OCI-LY3 (cell line): ENCODE data around the gene ELOVL1.

ENCODE experiments used
- H2AFZ ChIP-seq: fragments of 200-600, 300-600 bp; shearing (Covaris generic); 2 replicates; pipeline ENCODE4 v1.6.0; 2014; ENCODE audit warnings: antibody characterized with exemption, low read depth, low read length
- H3K27ac ChIP-seq: fragments of 200-600, 300-600 bp; sonication (generic); 2 replicates; pipeline ENCODE4 v1.5.1; 2014; ENCODE audit warnings: mild to moderate bottlenecking, low read length, moderate library complexity, mixed read lengths
- H3K27me3 ChIP-seq: fragments of 200-600, 300-600 bp; sonication (generic); 2 replicates; pipeline ENCODE4 v1.6.1; 2014; ENCODE audit warnings: low read depth, low read length, mixed read lengths
- H3K36me3 ChIP-seq: fragments of 200-600, 300-600 bp; sonication (generic); replicated peaks from 2 replicates; pipeline ENCODE3; 2014; ENCODE audit warnings: low read depth, low read length, mixed read lengths
- H3K4me1 ChIP-seq: fragments of 300-600, 200-600 bp; sonication (generic); 2 replicates; pipeline ENCODE4 v1.6.1; 2014; ENCODE audit warnings: low read length, mixed read lengths
- H3K4me2 ChIP-seq: fragments of 200-600, 300-600 bp; sonication (generic); 2 replicates; pipeline ENCODE4 v1.6.1; 2014; ENCODE audit warnings: low read length, mixed read lengths
- H3K4me3 ChIP-seq: fragments of 300-600, 200-600 bp; sonication (generic); 2 replicates; pipeline ENCODE4 v1.5.1; 2014; ENCODE audit warnings: antibody characterized with exemption, mild to moderate bottlenecking, low read length, moderate library complexity
- H3K79me2 ChIP-seq: fragments of 300-600, 200-600 bp; shearing (Covaris generic); 2 replicates; pipeline ENCODE4 v1.6.1; 2014; ENCODE audit warnings: mild to moderate bottlenecking, low read length, mixed read lengths
- H3K9ac ChIP-seq: fragments of 300-600, 200-600 bp; shearing (Covaris generic); 2 replicates; pipeline ENCODE4 v1.6.0; 2014; ENCODE audit warnings: mild to moderate bottlenecking, low read length, moderate library complexity
- H3K9me3 ChIP-seq: fragments of 200-600, 300-600 bp; shearing (Covaris generic); 2 replicates; pipeline ENCODE4 v1.6.1; 2014; ENCODE audit warnings: low read length, mixed read lengths; ENCODE audit not compliant: insufficient read depth
- H4K20me1 ChIP-seq: fragments of 200-600, 300-600 bp; sonication (generic); 2 replicates; pipeline ENCODE4 v1.6.1; 2016; ENCODE audit warnings: low read length, mixed read lengths; ENCODE audit not compliant: insufficient read depth
- CTCF ChIP-seq: fragments of 200-600, 300-600 bp; sonication (generic); IDR thresholded peaks from 2 replicates; pipeline ENCODE4 v1.5.1; 2014; ENCODE audit warnings: antibody characterized with exemption, low read length, low read depth
- EZH2phosphoT487 ChIP-seq: fragments of 200-600 bp; shearing (Covaris generic); IDR thresholded peaks from 2 replicates; pipeline ENCODE4 v1.6.1; 2018; ENCODE audit warnings: antibody characterized with exemption, mixed run types, low read depth

The ELOVL1 gene

DNA sequence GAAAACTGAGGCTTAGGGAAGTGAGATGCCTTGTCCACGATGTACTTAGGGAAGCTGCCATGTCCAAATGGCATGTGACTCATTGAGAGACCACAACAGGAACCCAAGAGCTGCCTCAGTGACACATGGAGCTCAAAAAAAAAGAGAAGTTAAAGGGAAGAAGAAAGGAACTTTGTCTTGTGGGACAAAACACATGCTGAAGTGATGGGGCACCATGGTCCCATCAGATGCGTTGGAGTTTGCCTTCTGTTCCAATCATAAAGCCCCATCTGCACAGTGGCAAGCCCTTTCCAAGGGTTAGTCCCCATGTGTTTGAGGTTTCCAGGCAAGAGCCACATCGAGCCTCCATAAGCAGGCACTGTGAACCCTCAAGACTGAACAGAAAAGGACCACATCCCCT is 13.8 kb upstream of the ELOVL1 start:
- no peak overlapping the region for H3K9ac ChIP-seq
- TF ChIP-seq CTCF = no peak
- TF ChIP-seq EZH2phosphoT487 = no peak

GRCh38 chr1:43379476-43379875 is 11.7 kb upstream of the ELOVL1 start:
- Histone ChIP-seq H3K9ac (no peak overlapping the region), H3K9me3 (no peaks in the 10 kb centered on the region), H3K79me2 (no peaks in the 10 kb centered on the region), H3K27me3 (no peaks in the 10 kb centered on the region), H3K36me3 (peaks cover under 1% of the 10 kb centered on the region), H3K27ac (no peak overlapping the region), H3K4me3 (no peak overlapping the region), H3K4me2 (no peak overlapping the region), H2AFZ (no peak overlapping the region), H4K20me1 (no peaks in the 10 kb centered on the region), H3K4me1 (no peaks in the 10 kb centered on the region)
- TF ChIP-seq EZH2phosphoT487 = no peak
- TF ChIP-seq CTCF = no peak

More for the DNA sequence above, 13.8 kb upstream of the ELOVL1 start:
- no peak overlapping the region for H2AFZ ChIP-seq
- no peak overlapping the region for H3K4me3 ChIP-seq
- H4K20me1 ChIP-seq = no peaks in the 10 kb centered on the region
- H3K36me3 ChIP-seq = peaks cover 18% of the 10 kb centered on the region
- H3K27ac ChIP-seq = no peak overlapping the region
- H3K4me2 ChIP-seq = no peak overlapping the region
- no peaks in the 10 kb centered on the region for H3K79me2 ChIP-seq
- H3K27me3 ChIP-seq = no peaks in the 10 kb centered on the region
- no peaks in the 10 kb centered on the region for H3K4me1 ChIP-seq
- H3K9me3 ChIP-seq = no peaks in the 10 kb centered on the region

GRCh38 chr1:43377831-43378230 is 10.0 kb upstream of the ELOVL1 start:
- H3K27me3 ChIP-seq = no peaks in the 10 kb centered on the region
- H3K9me3 ChIP-seq = no peaks in the 10 kb centered on the region
- no peaks in the 10 kb centered on the region for H3K4me1 ChIP-seq
- no peak overlapping the region for H3K4me3 ChIP-seq
- no peak overlapping the region for H3K9ac ChIP-seq
- no peaks in the 10 kb centered on the region for H4K20me1 ChIP-seq
- no peak for TF ChIP-seq EZH2phosphoT487
- TF ChIP-seq CTCF = no peak
- H3K4me2 ChIP-seq = no peak overlapping the region
- H3K36me3 ChIP-seq = no peaks in the 10 kb centered on the region
- no peaks in the 10 kb centered on the region for H3K79me2 ChIP-seq
- H3K27ac ChIP-seq = no peak overlapping the region
- no peak overlapping the region for H2AFZ ChIP-seq

GRCh38 chr1:43376723-43377235 is 9.0 kb upstream of the ELOVL1 start:
- H4K20me1 ChIP-seq = no peaks in the 10 kb centered on the region
- no peak overlapping the region for H3K27ac ChIP-seq
- H3K27me3 ChIP-seq = no peaks in the 10 kb centered on the region
- H3K9me3 ChIP-seq = no peaks in the 10 kb centered on the region
- no peak overlapping the region for H3K4me3 ChIP-seq
- no peaks in the 10 kb centered on the region for H3K36me3 ChIP-seq
- TF ChIP-seq CTCF (no peak), EZH2phosphoT487 (no peak)
- no peaks in the 10 kb centered on the region for H3K79me2 ChIP-seq
- H2AFZ ChIP-seq = no peak overlapping the region
- H3K4me1 ChIP-seq = no peaks in the 10 kb centered on the region
- H3K9ac ChIP-seq = no peak overlapping the region
- no peak overlapping the region for H3K4me2 ChIP-seq
